Osteocyte (in vitro differentiated cells): Measurements from ENCODE around the gene OBP2A. TPM values are rescaled to one million over a fixed set of nuclear protein-coding genes. Genes with fewer than 3 reads are reported as not detected.

Experiments used
- DNase-seq: peaks from one replicate; pipeline ENCODE4 v3.0.0; 2021; ENCODE audit warnings: mixed read lengths; ENCODE audit not compliant: unreplicated experiment; ENCODE audit errors: extremely low spot score
- H3K27ac Mint-ChIP-seq: one replicate; pipeline ENCODE4 v1.8.0; 2021; ENCODE audit warnings: mild to moderate bottlenecking, mixed read lengths; ENCODE audit not compliant: unreplicated experiment
- H3K27me3 Mint-ChIP-seq: one replicate; pipeline ENCODE4 v1.8.0; 2021; ENCODE audit warnings: mixed read lengths; ENCODE audit not compliant: unreplicated experiment
- H3K36me3 Mint-ChIP-seq: one replicate; pipeline ENCODE4 v1.8.0; 2021; ENCODE audit warnings: mixed read lengths; ENCODE audit not compliant: unreplicated experiment
- H3K4me1 Mint-ChIP-seq: one replicate; pipeline ENCODE4 v1.8.0; 2021; ENCODE audit warnings: mixed read lengths; ENCODE audit not compliant: unreplicated experiment
- H3K4me3 Mint-ChIP-seq: one replicate; pipeline ENCODE4 v1.8.0; 2021; ENCODE audit warnings: mild to moderate bottlenecking, moderate library complexity, mixed read lengths; ENCODE audit not compliant: unreplicated experiment
- H3K9me3 Mint-ChIP-seq: one replicate; pipeline ENCODE4 v1.8.0; 2021; ENCODE audit warnings: mixed read lengths; ENCODE audit not compliant: unreplicated experiment
- total RNA-seq: library from RNA; stranded (reverse); gene quantifications from 2 replicates; pipeline ENCODE4 v1.2.1, GENCODE V29; 2021
- TF ChIP-seq, protein P1 (sequence below): fragments of 200-600 bp; sonication (generic); IDR thresholded peaks from 2 replicates; pipeline ENCODE4 v1.5.0; 2021; ENCODE audit warnings: antibody characterized with exemption, mild to moderate bottlenecking, moderate library complexity

OBP2A gene
- total RNA-seq, 1 donor from 2014 or later, result not detected

DNA sequence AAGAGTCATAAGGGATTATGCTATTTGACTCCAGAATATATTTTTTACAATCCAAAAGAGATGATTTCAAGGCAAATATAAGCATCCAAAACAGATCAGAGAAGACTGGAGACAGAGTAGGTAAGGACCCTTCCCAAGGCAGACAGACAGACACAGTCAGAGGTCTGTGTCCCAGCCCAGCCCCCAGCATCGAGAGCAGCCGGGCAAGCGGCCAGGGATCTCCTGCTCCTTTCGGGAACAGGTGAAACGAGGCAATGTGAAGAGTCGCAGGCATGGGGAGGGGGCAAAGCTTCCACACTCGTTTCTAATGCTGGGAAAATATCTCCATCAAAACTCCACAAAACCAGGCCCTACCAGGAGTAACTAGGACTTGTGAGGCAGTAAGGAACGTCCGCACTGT is 21.4 kb downstream of the OBP2A start:
- Mint-ChIP-seq H3K27me3 (peaks cover 5% of the 10 kb centered on the region), H3K36me3 (no peaks in the 10 kb centered on the region), H3K27ac (no peak overlapping the region), H3K4me1 (no peaks in the 10 kb centered on the region), H3K9me3 (peaks cover 12% of the 10 kb centered on the region), H3K4me3 (no peak overlapping the region)
- TF ChIP-seq, protein P1, sequence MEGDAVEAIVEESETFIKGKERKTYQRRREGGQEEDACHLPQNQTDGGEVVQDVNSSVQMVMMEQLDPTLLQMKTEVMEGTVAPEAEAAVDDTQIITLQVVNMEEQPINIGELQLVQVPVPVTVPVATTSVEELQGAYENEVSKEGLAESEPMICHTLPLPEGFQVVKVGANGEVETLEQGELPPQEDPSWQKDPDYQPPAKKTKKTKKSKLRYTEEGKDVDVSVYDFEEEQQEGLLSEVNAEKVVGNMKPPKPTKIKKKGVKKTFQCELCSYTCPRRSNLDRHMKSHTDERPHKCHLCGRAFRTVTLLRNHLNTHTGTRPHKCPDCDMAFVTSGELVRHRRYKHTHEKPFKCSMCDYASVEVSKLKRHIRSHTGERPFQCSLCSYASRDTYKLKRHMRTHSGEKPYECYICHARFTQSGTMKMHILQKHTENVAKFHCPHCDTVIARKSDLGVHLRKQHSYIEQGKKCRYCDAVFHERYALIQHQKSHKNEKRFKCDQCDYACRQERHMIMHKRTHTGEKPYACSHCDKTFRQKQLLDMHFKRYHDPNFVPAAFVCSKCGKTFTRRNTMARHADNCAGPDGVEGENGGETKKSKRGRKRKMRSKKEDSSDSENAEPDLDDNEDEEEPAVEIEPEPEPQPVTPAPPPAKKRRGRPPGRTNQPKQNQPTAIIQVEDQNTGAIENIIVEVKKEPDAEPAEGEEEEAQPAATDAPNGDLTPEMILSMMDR, result no peak
- DNase-seq, result no peak

DNA sequence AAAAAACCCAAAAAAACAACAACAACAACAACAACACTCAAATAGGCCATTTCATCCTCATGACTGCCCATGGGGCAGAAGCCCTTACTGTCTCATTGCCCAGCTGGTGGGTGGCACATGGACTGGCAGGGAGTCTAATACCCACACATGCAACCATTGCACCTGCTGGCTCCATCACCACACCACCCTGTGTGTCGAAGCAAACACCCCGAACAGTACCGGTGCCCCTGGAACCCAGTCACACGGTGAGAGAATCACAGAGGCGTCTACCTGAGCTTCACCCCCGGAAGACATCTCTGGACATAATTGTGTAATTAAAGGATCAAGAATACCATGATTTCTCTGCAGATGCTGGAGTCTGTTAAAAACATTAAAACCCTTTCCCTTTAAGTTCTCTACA is 22.1 kb downstream of the OBP2A start:
- Mint-ChIP-seq H3K9me3 (peaks cover 12% of the 10 kb centered on the region), H3K27me3 (peaks cover 5% of the 10 kb centered on the region), H3K36me3 (no peaks in the 10 kb centered on the region), H3K27ac (no peak overlapping the region), H3K4me3 (no peak overlapping the region), H3K4me1 (no peaks in the 10 kb centered on the region)
- no peak for DNase-seq
- TF ChIP-seq, protein P1, result no peak

DNA sequence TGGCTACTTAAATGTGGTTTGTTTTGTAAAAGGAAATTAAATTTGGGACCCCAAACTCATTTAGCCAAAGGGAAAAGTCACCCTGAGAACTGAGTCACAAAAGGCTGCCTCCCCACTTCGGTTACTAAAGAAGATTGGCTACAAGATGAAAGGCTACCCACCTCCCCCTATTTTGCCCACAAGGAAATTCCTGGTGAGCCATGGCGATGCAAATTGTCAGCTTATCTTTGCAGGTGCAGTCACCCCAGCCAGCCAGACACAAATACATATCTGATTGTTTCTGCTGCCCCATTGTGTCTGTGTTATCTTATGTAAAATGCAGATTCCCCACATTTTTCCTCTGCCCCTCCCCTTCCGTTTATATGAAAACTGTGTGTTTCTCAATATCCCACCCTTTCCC is 24.5 kb downstream of the OBP2A start:
- Mint-ChIP-seq H3K36me3 (no peaks in the 10 kb centered on the region), H3K9me3 (peaks cover 12% of the 10 kb centered on the region), H3K4me3 (no peak overlapping the region), H3K27ac (no peak overlapping the region), H3K27me3 (peaks cover 5% of the 10 kb centered on the region), H3K4me1 (no peaks in the 10 kb centered on the region)
- TF ChIP-seq, protein P1, result no peak
- DNase-seq, result no peak

DNA sequence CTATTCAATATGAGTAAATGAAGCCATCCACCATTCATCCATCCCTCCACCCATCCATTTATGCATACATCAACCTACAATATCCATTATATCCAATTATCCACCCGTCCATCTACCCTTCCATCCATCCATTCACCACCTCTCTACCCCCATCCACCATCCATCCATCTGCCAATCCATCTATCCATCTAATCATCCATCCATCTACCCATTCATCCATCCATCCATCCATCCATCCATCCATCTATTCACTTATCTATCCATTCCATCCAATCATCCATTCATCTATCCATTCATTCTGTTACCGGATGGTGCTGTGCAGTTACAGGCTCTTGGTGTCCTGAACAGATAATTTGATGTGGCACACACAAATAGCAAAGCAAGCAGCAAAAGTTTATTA is 26.3 kb downstream of the OBP2A start:
- H3K27ac Mint-ChIP-seq, result no peak overlapping the region
- no peak for DNase-seq
- H3K36me3 Mint-ChIP-seq, result no peaks in the 10 kb centered on the region
- peaks cover 15% of the 10 kb centered on the region for H3K9me3 Mint-ChIP-seq
- peaks cover 5% of the 10 kb centered on the region for H3K27me3 Mint-ChIP-seq
- H3K4me1 Mint-ChIP-seq, result no peaks in the 10 kb centered on the region
- H3K4me3 Mint-ChIP-seq, result no peak overlapping the region
- TF ChIP-seq, protein P1, result no peak

DNA sequence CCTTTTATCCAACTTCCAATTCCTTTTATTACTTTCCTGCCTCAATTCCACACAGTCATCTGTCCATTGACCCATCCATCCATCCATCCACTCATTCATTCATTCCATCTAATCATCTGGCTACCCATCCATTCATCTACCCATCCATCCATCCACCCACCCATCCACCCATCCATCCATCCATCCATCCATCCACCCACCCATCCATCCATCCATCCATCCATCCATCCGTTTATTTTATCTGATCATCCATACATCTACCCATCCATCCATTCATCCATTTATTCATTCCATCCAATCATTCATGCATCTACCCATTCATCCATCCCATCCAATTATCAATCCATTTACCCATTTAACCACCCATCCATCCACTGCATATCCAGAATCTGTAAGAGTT is 27.2 kb downstream of the OBP2A start:
- TF ChIP-seq, protein P1, result no peak
- no peak overlapping the region for H3K27ac Mint-ChIP-seq
- no peak overlapping the region for H3K4me3 Mint-ChIP-seq
- peaks cover 15% of the 10 kb centered on the region for H3K9me3 Mint-ChIP-seq
- H3K27me3 Mint-ChIP-seq, result peaks cover 5% of the 10 kb centered on the region
- H3K36me3 Mint-ChIP-seq, result no peaks in the 10 kb centered on the region
- no peak for DNase-seq
- H3K4me1 Mint-ChIP-seq, result no peaks in the 10 kb centered on the region
